Raji (cell line): ENCODE data around the gene TFAP2C.

ENCODE experiments used
- POLR2A ChIP-seq: IDR thresholded peaks from 2 replicates; pipeline ENCODE4 v1.6.1; 2011; ENCODE audit warnings: low read depth, low read length, control low read depth; ENCODE audit not compliant: insufficient read depth

TFAP2C gene

DNA sequence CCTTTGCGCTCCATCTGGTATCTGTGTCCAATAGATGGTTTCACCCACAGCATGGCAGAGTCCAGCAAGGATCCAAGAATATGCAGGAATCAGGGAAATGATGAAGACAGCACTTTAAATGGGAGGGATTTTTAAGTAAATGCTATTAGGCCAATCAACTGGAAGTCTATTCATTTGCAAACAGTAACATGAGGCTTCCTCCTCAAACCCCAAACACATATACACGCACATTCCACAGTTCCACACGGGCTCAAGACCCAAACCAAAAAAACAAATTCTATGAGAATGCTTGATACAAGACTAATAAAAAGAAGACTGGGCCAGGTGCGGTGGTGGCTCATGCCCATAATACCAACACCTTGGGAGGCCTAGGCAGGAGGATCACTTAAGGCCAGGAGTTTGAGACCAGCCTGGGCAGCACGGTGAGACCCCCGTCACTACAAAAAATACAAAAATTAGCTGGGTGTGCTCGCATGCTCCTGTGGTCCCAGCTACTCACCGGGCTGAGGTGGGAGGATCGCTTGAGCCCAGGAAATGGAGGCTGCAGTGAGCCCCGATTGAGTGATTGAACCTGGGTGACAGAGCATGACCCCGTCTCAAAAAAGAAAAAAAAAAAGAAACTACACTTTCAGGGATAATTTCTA is 21.9 kb upstream of the TFAP2C start:
- TF ChIP-seq POLR2A = no peak

DNA sequence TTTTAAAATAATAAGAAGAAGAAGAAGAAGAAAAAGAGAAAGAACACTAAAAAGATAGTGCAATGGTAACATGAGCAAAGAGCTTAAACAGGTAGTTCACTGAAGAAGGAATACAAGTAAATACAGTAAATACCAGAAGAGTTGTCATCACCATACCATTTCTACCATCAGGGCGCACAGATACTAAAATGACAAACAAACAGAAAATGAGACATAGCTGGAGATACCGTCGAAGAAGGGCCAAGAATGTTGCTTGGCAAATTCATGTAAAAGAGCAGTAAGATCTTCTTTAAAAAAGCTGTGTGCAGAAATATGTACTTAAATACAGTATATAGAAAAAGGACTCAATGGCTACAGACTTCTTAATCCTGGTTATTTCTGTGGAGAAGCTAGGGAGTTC is 20.7 kb upstream of the TFAP2C start:
- TF ChIP-seq POLR2A = no peak

DNA sequence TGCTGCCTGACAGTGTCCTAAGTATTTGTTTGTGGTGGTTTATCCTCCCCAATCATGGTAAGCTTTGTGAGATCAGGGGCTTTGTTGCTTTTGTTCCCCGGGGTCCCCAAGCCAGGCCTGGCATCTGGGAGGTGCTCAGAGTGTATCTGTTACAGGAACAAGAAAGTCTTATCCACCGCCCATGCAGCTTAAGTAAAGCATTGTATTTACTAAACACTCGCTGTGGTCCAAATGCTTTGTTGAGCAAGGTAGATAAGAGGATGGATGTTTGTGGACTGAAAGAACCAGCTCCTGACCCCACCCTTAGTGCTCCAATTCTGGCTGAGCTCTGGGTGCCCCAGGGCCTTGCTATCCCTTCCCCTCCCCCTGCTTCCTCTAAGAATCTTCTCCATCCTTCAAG is 19.8 kb upstream of the TFAP2C start:
- no peak for TF ChIP-seq POLR2A

DNA sequence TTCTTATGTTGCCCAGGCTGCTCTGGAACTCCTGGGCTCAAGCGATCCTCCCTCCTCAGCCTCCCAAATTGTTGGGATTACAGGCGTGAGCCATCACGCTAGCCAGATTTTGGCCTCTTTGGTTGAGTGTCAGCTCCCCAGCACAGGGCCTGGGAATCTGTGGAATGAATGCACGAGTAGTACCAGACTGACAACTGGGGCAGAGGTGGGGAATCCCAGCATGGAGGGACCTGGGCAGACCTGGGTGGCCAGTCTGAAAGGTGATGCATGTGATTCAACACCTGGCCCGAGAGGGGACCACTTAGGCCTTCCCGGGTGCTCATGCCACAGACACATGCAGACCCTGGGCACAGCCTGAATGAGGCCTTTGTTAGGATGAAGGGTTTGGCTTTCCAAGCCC is 19.0 kb upstream of the TFAP2C start:
- no peak for TF ChIP-seq POLR2A

DNA sequence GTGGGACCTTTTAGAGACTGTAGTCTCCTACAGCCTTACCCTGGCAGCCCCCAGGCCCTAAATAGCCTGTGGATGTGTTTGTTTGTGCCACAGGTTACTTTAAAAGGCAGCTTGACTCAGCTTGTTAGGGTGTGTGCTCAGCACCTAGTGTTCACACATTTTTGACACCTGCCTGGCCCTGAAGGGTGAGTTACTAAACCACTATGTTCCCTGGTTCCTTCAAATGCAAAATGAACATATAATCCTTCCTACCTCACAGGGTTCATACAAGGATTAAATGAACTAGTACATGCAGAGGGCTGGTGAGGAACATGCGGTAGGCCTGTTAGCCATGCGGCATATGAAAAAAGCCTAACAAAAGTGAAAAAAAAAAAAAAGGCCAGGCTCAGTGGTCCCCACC is 14.9 kb upstream of the TFAP2C start:
- no peak for TF ChIP-seq POLR2A

DNA sequence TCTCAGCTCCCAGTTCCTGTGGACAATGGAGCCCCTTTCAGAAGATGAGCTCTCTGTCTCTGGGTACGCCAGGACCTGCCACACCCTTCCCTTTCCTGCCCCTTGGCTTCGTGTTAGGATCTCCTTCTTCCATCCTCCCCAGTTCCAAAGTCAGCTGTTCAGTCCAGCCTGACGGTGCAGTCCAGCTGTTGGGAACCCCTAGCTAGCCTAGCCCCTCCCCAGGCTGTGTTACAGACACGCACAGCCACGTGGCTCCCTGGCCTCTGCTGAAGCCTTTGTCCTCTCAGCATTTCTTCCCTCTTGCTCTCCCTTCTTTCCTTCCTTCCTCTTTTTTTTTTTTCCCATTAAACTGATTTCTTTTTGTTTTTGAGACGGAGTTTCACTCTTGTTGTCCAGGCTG is 12.4 kb upstream of the TFAP2C start:
- no peak for TF ChIP-seq POLR2A

DNA sequence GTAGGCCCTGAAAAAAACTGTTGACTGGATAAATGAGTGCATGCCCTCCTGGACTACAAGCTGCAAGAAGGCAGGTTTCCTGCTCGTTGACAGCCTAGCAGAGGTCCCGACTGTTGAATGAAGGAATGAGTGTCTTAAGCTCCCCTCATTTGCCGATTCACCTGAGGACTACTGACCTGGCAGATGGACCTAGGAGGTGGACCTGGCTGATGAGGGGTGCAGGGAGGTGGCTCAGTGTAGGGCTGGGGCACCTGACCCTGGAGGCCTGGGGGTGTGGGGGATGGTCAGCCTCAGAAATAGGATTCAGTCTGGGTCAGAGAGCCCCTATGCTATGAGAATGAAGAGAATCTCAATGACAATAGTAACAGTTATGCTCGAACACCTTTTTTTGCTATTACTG is 11.6 kb upstream of the TFAP2C start:
- no peak for TF ChIP-seq POLR2A

DNA sequence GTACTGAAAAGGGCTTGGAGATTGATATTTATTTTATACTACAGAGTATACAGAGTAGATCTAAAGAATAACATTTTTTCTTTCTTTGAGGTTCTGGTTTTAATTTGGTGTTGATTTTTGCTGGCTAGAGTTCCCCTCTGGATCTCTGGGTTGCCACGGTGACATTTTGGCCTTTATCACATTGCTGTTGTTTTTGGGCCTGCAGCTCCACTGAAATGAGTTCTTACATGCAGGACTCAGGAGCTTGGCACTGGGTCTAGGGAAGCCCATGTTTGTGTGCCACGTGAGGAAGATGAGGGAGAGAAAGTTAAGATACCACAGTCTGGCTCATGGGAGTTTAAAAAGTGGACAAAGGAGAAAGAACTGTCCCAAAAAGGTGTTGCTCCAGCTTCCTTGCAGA is 7.4 kb upstream of the TFAP2C start:
- no peak for TF ChIP-seq POLR2A

DNA sequence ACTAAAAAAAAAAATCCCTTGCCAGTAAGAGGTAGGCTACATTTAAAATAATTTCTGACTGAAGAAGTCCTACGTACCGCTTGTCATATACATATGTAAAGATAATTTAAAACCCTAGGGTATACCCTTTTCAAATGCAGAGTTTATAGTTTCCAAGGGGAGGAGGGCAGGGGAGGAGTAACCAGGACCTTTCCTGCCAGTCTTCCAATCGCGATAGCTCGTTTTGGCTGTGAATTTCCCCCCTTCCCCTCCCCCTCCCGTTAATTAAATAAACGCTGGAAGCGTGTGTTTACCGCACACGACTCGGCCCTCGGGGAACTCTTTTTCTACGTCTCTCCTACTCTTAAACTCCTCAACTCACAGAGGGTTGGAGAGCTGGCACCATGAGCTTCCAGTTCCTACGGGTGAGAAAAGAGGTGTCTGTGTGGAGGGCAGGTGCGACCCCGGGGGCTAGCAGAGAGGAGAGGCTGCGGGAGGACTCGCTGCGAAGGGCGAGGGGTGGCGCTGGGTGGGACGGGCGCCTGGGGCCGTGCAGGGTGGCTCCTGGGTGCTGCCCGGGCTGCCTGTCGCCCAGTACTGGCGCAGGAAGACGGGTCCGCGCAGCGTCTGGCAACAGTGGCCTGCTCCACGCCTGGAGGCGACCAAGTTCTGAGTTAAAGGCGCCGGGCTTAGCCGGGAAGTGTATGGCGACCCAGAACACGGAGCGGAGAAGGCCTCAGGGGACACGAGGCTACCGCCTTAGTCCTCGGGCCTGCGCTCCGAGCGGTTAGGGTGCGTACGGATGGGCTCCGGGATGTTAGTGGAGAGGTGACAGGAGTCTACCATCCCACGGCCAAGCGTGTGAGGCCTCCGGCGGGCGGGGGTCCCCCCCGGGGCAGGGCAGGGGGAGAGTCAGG is 4.1 kb upstream of the TFAP2C start:
- no peak for TF ChIP-seq POLR2A

DNA sequence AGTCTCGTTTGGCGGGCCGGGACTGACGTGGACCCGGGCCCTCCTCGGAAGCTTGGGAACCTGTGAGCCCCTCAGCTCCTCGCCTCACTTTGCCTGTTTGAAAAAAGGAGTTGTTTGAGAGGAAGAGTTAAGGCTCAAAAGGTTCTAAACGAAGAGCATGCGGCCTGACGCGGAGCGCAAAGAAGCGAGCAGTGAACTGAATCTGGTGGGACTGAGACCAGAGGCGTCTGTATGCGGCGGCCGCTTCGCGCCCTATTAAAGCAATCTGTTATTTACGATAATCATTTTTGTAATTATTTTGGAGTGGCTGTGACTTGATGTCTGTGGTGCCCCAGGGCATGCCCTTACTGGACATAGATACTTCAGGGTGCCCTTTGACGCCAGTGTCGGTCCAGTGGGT is 3.3 kb upstream of the TFAP2C start:
- TF ChIP-seq POLR2A = no peak

DNA sequence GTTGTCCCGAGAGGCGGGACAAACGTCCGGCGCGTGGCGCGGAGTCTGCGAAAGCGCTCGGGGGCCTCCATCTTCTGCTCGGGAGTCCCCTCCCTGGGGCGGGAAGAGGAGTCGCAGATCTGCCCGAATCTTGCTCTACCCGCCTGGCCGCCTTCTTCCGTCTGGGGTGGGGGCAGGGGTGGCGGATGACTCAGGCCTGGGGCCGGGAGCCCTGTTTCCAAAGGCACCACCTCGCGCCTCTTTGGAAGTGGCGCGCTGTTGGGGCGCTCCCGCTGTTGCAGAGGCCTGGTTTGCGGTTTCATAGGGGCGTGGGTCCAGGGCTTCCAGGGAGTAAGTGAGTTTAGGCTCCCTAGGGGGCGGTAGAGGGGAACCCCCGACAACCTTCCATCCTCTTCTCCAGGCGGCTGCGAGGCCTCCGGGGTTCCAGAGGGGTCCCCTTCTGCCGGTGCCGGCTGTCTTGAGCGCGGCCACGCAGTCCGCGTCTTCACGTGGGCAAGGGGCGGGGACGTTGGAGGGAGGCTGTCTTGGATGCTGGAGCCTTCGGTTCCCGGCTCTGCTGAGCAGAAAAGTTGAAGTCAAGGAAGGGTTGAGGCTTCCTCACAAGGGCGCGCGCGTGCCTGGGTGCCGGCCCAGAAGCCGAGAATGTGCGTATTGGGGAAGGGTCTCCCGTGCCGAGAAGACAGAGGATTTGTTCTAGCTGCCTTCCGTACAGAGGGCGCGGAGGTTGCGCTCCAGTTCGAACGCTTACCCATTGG is 2.6 kb upstream of the TFAP2C start:
- TF ChIP-seq POLR2A = no peak

DNA sequence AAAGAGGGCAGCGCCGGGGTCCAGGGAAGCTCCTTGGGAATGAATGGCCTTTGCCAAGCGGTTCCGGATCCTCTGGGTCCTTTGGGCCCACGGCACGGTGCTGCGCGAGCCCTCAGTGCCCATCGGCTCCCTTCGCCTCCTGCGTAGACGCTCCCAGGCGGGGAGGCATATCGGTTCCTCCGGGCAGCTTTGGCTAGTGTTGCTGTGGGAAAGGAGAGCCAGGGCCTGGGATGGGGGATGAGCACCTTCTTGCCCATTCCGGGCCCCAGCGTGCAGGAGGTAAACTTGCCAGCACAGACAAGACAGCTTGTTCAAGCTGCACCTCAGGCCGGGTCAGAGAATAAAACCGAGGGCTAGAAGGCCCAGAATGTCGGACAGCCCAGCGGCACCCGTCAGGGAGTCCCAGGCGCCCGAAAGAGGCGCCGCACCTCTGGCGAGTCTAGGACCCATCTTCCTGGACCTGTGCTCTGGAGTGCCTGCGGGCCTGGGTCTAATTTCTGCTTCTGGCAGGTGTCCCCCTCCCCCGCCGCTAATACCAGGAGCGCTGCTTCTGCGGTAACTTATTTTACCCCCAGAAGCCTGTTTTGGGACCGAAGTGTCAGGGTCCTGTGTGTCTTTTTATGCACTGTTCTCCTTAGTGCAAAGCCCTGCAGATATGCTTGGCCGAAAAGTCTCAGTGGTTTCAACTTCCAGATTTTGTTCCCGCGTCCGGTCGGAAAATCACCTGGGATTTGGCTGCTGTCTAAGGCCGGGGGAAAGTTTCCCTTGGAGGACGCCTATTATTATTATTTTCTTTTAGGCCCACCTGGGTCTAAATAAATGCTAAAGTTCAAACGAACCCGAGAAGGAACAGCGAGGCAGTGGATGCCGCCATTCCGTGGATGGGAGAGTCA is 1.7 kb upstream of the TFAP2C start:
- TF ChIP-seq POLR2A = no peak

DNA sequence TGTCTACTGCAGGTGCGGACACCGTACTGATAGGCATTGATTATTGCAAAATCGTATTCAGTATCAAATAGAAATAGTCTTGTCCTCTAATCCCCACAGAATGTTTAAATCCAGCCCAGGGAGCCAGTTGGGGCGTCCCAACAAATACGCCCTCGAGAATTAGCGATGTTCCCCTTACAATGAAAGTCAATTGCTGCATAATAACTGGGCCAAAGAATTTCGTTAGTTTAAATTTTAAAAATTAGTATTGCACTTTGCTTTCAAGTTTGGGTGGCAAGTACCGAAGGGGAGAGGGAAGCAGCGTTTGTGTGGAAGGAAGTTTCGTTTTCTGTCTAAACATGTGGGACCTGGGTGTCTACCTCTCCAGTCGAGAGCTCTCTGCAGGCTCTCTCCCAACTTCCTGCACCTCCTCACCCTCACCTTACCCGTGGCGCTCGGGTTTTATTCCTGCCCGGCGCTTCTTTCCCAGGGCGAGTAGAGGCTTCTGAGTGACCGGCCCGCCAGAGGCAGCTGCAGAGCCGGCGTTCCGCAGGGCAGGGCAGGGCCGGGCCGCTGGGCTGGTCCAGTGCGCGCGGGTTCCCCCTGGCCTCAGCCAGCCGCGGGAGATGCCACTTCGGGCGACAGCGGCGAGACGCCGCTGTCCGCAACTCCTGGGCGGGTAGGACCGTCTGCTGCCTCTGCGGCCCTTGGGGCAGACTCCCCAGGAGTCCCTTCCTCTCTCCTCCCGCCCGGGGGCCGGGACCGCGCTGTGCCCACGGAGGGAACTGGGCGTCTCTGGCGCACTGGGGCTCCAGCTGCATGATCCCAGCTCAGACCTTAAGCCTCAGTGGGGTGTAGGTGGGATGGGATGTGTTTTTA is 862 bp upstream of the TFAP2C start:
- no peak for TF ChIP-seq POLR2A
